ENCODE data around the gene MACF1.

Gene MACF1

DNA sequence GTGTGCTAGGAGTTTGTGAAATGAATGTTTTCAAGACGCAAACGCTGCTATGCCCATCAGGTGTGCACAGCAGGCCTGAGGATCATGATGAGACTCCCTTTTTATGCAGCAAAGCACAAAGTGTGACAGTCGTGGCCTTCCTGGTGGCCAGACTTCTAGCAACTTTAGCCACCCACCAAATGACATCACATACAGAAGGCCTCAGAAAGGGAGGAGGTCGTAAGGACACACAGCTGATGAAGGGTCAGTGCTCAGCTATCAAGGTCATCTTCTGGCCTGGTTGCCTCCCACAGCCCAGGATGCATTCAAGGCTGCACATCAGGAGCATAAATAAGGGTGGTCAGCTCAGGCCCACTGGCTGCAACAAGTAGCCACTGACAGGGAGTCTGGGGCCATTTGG, 323.6 kb downstream of the MACF1 start:
- Histone ChIP-seq H3K79me2 (ENCODE audit: low read length) (peaks cover 36% of the 10 kb centered on the region), H3K9me2 (replicated peaks; ENCODE audit: insufficient read depth, low read length) (no peaks in the 10 kb centered on the region), H3K9ac (ENCODE audit: low read length) (no peak overlapping the region), H3K4me3 (ENCODE audit: low read length) (no peak overlapping the region), H3K9me3 (replicated peaks; ENCODE audit: insufficient read depth, low read length) (no peaks in the 10 kb centered on the region), H3F3A (ENCODE audit: insufficient read depth, low read length) (peaks cover 29% of the 10 kb centered on the region), H3K36me3 (replicated peaks; ENCODE audit: insufficient read depth, low read length) (0 out of 2 replicates have a peak, but pooled peaks cover 6% of the 10 kb centered on the region), H3K27me3 (replicated peaks; ENCODE audit: insufficient read depth, low read length) (no peaks in the 10 kb centered on the region), H3K4me2 (ENCODE audit: low read depth, low read length) (no peak overlapping the region), H4K20me1 (ENCODE audit: insufficient read depth, low read length) (no peaks in the 10 kb centered on the region), H2AFZ (ENCODE audit: low read length) (no peak overlapping the region), H3K27ac (ENCODE audit: low read length) (peak overlapping the region; percentile 96; the same call in 1 of the 2 replicates), H3K4me1 (ENCODE audit: low read length) (peaks cover 39% of the 10 kb centered on the region)
- TF ChIP-seq, protein P1, sequence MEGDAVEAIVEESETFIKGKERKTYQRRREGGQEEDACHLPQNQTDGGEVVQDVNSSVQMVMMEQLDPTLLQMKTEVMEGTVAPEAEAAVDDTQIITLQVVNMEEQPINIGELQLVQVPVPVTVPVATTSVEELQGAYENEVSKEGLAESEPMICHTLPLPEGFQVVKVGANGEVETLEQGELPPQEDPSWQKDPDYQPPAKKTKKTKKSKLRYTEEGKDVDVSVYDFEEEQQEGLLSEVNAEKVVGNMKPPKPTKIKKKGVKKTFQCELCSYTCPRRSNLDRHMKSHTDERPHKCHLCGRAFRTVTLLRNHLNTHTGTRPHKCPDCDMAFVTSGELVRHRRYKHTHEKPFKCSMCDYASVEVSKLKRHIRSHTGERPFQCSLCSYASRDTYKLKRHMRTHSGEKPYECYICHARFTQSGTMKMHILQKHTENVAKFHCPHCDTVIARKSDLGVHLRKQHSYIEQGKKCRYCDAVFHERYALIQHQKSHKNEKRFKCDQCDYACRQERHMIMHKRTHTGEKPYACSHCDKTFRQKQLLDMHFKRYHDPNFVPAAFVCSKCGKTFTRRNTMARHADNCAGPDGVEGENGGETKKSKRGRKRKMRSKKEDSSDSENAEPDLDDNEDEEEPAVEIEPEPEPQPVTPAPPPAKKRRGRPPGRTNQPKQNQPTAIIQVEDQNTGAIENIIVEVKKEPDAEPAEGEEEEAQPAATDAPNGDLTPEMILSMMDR (IDR thresholded peaks at IDR 0.05; ENCODE audit: low read length) = no peak
- TF ChIP-seq EZH2 (optimal IDR thresholded peaks at IDR 0.05; ENCODE audit: low read depth, low read length) (no peak), EZH2phosphoT487 (IDR thresholded peaks at IDR 0.05; ENCODE audit: low read length) (no peak)
- no peak for DNase-seq

- DNase-seq = no peak
- peaks cover 42% of the 10 kb centered on the region for H3K79me2 ChIP-seq (ENCODE audit: low read length)
- H3K36me3 ChIP-seq (replicated peaks; ENCODE audit: insufficient read depth, low read length) = peaks cover 6% of the 10 kb centered on the region; the same call in 1 of the 2 replicates
- no peak overlapping the region for H3K4me2 ChIP-seq (ENCODE audit: low read depth, low read length)
- H4K20me1 ChIP-seq (ENCODE audit: insufficient read depth, low read length) = no peaks in the 10 kb centered on the region
- peaks cover 24% of the 10 kb centered on the region for H3F3A ChIP-seq (ENCODE audit: insufficient read depth, low read length)
- H3K9ac ChIP-seq (ENCODE audit: low read length) = no peak overlapping the region
- no peaks in the 10 kb centered on the region for H3K9me2 ChIP-seq (replicated peaks; ENCODE audit: insufficient read depth, low read length)
- H3K4me1 ChIP-seq (ENCODE audit: low read length) = peaks cover 28% of the 10 kb centered on the region
- H3K9me3 ChIP-seq (replicated peaks; ENCODE audit: insufficient read depth, low read length) = no peaks in the 10 kb centered on the region
- no peak overlapping the region for H3K4me3 ChIP-seq (ENCODE audit: low read length)
- H3K27ac ChIP-seq (ENCODE audit: low read length) = no peak overlapping the region
- H3K27me3 ChIP-seq (replicated peaks; ENCODE audit: insufficient read depth, low read length) = no peaks in the 10 kb centered on the region
- no peak overlapping the region for H2AFZ ChIP-seq (ENCODE audit: low read length)
- TF ChIP-seq EZH2phosphoT487 (IDR thresholded peaks at IDR 0.05; ENCODE audit: low read length) (no peak), EZH2 (optimal IDR thresholded peaks at IDR 0.05; ENCODE audit: low read depth, low read length) (no peak)
- TF ChIP-seq, protein P1 (IDR thresholded peaks at IDR 0.05; ENCODE audit: low read length) = no peak
Observed at GRCh38 chr1:39529901-39530535, 325.5 kb downstream of the MACF1 start.

DNA sequence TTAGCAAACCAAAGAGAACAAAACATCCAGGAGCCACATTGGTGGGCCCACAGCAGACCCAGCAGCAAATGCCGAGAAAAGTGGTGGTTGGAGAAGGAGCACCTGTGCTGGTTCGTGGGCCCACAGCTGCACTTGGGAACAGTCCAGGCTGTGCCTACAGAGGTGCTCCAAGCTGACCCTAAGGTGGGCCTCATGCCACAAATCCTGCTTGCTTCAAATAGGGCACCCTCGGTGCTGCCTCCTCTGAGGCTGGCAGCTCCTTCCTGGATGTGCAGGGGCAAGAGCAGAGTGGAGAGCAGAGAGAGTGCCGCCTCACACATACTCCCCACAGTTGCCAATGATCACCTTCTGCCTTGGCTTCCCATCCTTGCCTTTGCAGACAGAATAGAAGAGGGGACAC, 327.0 kb downstream of the MACF1 start:
- peaks cover 6% of the 10 kb centered on the region; the same call in 1 of the 2 replicates for H3K36me3 ChIP-seq (replicated peaks; ENCODE audit: insufficient read depth, low read length)
- no peak overlapping the region for H3K4me3 ChIP-seq (ENCODE audit: low read length)
- H2AFZ ChIP-seq (ENCODE audit: low read length) = no peak overlapping the region
- H4K20me1 ChIP-seq (ENCODE audit: insufficient read depth, low read length) = no peaks in the 10 kb centered on the region
- H3K4me2 ChIP-seq (ENCODE audit: low read depth, low read length) = no peak overlapping the region
- TF ChIP-seq, protein P1 (IDR thresholded peaks at IDR 0.05; ENCODE audit: low read length) = no peak
- TF ChIP-seq EZH2phosphoT487 (IDR thresholded peaks at IDR 0.05; ENCODE audit: low read length) = no peak
- no peak for TF ChIP-seq EZH2 (optimal IDR thresholded peaks at IDR 0.05; ENCODE audit: low read depth, low read length)
- H3K27ac ChIP-seq (ENCODE audit: low read length) = no peak overlapping the region
- no peak overlapping the region for H3K9ac ChIP-seq (ENCODE audit: low read length)
- no peak for DNase-seq
- H3K27me3 ChIP-seq (replicated peaks; ENCODE audit: insufficient read depth, low read length) = no peaks in the 10 kb centered on the region
- peaks cover 15% of the 10 kb centered on the region for H3K4me1 ChIP-seq (ENCODE audit: low read length)
- peaks cover 52% of the 10 kb centered on the region for H3K79me2 ChIP-seq (ENCODE audit: low read length)
- peaks cover 10% of the 10 kb centered on the region for H3F3A ChIP-seq (ENCODE audit: insufficient read depth, low read length)
- no peaks in the 10 kb centered on the region for H3K9me2 ChIP-seq (replicated peaks; ENCODE audit: insufficient read depth, low read length)
- H3K9me3 ChIP-seq (replicated peaks; ENCODE audit: insufficient read depth, low read length) = no peaks in the 10 kb centered on the region
